HG02678 (cell line): ENCODE measurements around the gene MBD3.
"Not testable (repeated sequence)": the region's sequence is repeated elsewhere in the genome, so short reads cannot be mapped to it uniquely, and the experiment has no call there.

Experiments
- ATAC-seq: cut with Tn5 transposase; IDR thresholded peaks from one replicate; pipeline ENCODE4 v1.9.1; 2021; ENCODE audit warnings: mild to moderate bottlenecking, moderate library complexity; ENCODE audit not compliant: unreplicated experiment

MBD3 gene

DNA sequence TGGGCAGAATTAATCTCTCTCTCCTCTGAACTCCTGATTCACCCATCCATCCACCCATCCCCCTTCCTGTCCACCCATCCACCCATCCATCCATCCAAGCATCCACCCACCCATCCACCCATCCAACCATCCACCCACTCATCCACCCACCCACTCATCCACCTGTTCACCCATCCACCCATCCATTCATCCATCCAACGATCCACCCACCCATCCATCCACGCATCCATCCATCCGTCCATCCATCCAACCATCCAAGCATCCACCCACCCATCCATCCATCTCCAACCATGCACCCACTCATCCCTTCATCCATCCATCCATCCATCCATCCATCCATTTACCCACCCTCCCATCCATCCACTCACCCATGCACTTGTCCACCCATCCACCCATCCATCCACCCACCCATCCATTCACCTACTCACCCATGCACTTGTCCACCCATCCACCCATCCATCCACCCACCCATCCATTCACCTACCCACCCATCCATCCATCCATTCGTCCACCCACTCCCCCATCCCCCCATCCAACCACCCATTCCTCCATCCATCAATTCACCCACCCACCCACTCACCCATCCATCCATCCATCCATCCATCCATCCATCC is 43.2 kb downstream of the MBD3 start:
- no peak for ATAC-seq

DNA sequence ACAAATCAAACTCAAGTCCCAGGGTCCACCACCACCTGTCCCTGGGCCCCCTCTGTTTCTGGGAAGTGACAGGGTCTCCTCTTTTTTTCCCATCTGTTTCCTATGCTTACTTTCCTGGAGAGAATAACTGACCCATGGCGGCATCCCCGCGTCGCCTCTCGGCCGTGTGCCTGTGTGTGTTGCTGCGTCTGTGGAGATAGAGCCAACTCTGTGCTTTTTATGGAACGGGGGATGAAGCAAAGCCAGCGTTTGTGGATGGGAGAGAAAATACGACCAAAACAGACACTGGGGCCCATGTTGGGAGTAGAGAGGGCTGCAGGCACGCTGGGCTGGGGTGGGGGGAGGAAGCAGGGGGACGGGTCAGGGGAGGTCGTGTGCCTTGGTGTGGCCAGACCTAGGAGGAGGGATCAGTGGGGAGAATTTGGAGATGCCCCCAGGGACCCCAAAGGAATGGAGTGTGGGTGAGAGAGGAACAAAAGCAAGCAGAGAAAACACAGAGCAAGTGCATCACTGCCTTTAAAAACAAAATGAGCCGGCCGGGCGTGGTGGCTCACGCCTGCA is 52.2 kb downstream of the MBD3 start:
- no peak for ATAC-seq

DNA sequence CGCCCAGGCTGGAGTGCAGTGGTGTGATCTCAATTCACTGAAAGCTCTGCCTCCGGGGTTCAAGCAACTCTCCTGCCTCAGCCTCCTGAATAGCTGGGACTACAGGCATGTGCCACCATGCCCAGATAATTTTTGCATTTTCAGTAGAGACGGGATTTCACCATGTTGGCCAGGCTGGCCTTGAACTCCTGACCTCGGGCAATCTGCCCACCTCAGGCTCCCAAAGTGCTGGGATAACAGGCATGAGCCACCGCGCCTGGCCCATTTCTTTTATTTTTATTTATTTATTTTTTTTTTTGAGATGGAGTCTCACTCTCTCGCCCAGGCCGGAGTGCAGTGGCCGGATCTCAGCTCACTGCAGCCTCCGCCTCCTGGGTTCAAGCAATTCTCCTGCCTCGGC is 52.9 kb downstream of the MBD3 start:
- ATAC-seq = not testable (repeated sequence)

DNA sequence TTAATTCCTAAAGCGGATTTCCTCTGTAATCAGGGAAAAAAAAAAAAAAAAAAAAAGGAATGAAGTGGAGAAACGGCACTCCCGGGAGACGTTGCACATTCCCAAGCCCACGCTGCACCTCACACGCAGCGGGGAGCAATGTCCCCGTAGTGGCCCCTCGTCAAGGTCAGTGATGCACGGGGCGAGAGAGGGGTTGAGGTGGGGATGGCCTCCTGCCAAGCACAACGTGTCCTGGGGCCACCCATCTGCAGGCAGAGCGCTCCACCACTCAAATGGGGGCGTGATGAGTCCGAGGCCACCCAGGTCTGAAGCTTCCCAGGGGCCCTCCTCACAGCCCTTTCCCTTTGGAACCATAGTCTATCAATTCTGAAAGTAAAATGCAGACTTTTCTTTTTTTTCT is 53.7 kb downstream of the MBD3 start:
- no peak for ATAC-seq

DNA sequence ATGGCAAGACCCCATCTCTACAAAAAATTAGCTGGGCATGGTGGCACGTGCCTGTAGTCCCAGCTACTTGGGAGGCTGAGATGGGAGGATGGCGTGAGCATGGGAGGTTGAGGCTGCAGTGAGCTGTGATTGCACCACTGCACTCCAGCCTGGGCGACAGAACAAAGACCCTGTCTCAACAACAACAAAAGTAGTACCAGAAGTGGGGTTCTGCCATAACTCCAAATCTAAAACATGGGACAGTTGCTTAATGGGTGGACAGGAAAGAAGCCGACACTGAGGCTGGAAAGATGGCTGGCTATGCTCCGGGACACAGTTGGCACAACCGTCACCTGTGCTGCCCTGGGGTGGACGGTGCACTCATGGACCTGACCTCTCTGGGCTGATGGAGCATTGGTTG is 57.0 kb downstream of the MBD3 start:
- not testable (repeated sequence) for ATAC-seq

DNA sequence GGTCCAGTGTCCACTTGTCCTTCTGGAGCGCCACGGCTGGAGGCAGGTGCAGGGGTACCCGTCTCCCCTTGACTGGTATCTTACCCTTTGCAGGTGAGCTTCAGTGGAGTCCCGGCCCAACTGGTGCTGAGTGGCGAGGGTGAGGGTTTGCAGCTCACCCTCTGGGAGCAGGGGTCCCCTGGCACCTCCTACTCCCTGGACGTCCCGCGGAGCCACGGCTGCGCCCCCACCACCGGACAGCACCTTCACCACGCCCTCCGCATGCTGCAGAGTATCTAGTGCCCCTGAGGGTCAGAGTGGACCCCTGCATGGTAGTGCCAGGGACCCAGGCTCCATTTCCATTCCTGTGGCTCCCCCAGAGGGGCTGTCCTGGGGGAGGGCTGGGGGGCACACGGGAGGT is 57.7 kb downstream of the MBD3 start:
- no peak for ATAC-seq

DNA sequence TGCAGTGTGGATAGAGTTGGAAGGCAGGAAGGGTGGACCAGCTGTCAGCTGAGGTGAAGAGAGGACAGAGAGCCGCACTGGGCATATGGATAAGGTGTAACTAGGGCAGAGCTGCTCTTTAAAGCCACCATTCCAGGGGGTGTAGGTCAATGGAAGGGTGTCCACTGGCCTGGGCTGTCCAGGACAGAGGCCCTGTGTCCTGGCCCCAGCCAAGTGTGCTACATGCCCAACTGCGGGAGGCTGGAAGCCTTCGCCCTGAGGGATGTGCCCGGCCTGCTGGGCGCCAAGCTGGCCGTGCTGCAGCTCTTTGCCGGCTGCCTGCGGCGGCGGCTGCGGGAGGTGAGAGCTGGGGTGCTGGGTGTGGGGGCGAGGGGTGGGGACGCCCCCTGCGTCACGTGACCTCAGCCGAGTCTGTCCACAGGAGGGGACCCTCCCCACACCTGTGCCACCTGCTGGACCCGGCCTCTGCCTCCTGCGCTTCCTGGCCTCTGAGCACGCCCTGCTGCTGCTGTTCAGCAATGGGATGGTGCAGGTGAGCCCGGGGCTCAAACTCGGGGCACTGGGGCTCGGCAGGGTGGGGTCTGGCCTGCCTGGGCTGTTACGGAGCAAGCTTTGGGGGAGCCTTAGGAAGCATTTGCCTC is 59.0 kb downstream of the MBD3 start:
- ATAC-seq = no peak

DNA sequence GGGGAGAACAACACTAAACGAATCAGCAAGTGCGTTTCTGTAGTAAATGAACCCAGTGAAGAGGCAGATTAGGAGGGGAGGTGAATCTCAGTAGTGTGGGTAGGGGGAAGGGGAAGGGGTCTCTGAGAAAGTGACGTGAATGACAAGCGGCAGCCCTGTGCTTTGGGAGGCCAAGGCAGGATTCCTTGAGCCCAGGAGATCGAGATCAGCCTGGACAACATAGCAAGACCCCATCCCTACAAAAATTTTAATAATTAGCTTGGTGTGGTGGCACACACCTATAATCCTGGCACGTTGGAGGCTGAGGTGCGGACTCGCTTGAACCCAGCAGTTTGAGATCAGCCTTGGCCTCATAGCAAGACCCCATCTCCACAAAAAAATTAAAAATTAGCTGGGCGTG is 60.7 kb downstream of the MBD3 start:
- no peak for ATAC-seq

DNA sequence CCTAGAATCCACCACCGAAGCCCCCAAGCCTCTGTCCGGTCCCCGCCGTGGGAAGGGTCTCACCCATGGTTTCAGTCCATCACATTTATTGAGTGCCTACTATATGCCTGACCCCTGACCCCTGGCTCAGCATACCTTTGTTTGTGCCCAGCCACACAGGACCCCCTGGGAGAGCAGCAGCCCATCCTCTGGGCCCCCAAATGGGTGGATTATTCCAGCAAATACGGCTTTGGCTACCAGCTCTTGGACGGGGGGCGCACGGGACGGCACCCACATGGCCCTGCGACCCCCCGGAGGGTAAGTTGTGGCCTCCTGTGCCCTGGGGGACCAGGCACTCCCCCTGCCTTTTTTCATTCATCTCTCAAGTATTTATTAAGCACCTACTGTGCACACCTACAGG is 61.1 kb downstream of the MBD3 start:
- ATAC-seq = no peak

DNA sequence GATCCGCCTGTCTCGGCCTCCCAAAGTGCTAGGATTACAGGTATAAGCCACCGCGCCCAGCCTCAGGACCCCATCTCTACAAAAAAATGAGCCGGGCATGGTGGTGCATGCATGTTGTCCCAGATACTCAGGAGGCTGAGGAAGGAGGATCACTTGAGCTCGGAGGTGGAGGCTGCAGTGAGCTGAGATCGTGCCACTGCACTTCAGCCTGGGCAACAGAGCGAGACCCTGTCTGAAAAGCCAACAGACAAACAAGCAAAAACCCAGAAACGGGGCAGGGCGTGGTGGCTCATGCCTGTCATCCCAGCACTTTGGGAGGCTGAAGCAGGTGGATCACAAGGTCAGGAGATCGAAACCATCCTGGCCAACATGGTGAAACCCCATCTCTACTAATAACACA is 61.8 kb downstream of the MBD3 start:
- ATAC-seq = not testable (repeated sequence)

DNA sequence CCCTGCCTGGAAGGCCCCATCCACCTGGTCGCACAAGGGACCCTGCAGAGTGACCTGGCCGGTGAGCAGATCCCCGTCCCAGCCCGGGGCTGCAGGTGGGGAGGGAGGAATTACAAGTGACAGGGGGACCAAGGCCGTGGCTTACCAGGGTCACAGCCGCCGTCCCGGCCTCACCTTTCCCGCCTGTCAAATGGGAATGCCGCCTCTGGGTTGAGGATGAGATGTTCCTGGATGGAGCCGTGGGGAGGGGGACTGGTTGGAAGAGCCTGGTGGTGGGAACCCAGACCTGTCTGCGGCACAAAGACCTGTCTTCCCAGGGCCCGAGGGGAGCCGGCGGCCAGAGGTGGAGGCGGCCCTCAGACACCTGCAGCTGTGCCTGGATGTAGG is 63.2 kb downstream of the MBD3 start:
- ATAC-seq = no peak

DNA sequence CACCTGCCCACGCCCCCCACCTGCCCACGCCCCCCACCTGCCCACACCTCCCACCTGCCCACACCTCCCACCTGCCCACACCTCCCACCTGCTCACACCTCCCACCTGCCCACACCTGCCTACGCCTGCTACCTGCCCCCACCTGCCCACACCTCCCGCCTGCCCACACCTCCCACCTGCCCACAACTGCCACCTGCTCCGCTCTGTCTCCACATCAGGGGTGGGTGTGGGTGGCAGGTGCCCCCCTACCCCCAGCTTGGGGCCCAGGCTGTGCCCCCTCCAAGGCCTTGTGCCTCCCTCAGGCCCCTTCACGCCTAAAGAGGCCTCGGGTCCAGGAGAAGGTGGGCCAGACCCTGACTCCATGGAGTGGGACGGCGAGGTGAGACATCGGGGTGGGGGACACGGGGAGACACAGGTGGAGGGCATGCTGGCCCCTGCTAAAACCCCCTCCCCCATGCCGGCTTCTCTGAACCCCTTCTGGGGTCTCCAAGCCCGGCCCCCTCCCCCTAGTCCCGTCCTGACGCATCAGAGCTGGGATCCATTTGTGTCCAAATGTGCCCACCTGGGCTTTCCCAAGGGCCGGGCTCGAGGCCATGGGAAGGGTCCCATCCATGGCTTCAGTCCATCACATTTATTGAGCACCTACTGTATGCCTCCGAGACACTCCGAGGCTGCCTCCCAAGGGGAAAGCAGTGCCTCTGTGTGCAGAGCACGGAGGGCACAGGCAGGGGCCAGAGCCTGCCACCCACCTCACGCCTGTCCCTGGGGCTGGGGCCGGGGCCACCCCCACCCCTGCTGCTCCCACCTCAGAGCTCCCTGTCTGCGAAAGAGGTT is 63.9 kb downstream of the MBD3 start:
- ATAC-seq = no peak

DNA sequence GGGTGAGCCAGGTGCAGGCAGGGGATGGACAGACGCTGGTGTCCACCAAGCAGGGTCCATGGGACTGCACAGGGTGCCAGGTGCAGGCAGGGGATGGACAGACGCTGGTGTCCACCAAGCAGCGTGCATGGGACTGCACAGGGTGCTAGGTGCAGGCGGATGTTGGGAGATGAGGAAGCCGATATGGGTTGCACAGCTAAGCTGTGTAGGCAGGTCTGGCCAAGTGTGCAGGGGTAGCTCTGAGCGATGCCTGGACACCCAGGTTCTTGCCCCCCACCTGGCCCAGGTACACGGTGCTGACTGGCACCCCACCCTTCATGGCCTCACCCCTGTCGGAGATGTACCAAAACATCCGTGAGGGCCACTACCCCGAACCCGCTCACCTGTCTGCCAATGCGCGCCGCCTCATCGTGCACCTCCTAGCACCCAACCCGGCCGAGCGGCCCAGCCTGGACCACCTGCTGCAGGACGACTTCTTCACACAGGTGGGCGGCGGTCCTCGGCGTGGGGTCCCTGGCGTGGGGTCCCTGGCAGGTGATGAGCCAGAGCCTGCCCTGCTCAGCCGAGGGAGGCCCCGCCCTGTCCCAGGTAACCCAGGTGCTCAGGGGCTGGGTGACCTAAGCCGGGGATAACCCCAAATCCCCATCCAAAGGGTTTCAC is 64.9 kb downstream of the MBD3 start:
- no peak for ATAC-seq

DNA sequence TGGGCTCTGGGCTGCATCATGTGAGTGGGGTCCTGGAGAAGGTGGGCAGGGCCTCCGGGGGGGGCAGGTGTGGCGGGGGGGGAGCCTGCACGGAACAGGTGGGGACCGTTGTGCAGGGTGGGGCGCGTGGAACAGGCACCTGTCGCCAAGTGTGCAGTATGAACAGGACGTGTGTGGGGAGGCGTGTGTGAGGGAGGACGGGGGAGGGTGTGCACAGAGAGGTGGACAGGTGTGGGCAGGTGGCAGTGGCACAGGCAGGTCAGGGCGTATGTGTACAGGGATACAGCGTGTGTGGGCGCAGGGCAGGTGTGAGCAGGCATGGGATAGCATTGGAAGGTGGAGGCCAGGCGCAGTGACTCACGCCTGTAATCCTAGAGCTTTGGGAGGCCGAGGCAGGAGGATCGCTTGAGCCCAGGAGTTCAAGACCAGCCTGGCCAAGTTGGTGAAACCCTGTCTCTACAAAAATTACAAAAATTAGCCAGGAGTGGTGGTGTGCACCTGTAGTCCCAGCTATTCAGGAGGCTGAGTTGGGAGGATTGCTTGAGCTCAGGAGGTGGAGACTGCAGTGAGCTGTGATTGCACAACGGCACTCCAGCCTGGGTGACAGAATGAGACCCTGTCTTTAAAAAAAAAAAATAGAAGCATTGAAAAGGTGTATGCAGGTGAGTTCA is 65.6 kb downstream of the MBD3 start:
- no peak for ATAC-seq

DNA sequence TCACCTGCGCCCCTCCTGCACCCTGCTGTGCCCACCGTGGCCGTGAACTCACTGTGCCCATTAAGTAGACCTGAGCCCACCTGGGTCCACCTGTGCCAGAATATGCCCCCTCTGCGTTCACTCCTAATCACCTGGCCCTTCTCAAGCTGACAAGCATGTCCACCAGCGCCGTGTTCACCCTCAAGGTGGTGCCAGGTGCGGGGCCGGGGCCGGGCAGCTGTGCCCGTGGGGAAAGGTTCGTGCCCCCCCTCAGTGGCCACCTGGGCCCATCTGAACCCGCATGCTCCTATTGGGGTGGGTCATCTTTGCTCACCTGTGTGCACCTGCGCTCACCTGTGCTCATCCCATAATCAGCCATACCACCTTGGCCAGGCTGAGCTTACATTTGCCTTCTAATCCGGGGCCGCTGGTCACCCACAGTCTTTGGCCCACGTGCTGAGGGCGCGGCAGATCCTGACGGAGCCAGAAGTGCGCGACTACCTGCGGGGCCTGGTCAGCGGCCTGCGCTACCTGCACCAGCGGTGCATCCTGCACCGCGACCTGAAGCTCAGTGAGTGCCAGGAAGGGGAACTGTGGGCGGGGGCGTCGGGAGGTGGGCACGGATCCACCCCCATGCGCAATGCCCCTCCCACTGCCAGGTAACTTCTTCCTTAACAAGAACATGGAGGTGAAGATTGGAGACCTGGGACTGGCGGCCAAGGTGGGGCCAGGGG is 66.4 kb downstream of the MBD3 start:
- no peak for ATAC-seq

DNA sequence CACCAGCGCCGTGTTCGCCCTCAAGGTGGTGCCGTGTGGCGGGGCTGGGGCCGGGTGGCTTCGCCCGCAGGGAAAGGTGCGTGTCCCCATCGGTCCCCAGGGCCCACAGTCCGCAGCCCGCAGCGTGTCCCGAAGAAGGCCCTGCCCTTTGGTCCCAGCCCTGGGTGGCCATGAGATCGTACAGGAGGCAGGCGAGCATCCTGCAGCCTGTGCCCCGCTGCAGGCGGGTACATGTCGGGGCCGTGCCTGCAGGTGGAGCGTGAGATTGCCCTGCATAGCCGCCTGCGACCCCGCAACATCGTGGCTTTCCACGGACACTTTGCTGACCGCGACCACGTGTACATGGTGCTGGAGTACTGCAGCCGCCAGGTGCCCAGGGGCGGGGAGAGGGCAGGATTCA is 67.3 kb downstream of the MBD3 start:
- no peak for ATAC-seq

DNA sequence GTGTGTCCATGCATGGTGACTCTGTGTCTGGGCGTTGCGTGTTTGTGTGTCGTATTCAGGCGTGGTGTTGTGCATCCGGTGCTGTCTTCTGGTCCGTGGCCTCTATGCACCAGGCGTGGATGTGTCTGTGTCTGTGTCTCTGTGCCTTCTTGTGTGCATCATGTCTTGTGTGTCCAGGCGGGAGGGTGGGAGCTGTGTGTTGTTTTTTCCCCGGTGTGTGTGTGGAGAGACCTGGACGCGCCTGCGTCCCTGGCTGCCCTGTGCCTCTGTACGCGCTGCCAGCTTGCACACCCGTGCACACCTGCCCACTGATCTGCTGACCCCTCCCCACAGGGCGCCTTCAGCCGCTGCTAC is 67.7 kb downstream of the MBD3 start:
- no peak for ATAC-seq

DNA sequence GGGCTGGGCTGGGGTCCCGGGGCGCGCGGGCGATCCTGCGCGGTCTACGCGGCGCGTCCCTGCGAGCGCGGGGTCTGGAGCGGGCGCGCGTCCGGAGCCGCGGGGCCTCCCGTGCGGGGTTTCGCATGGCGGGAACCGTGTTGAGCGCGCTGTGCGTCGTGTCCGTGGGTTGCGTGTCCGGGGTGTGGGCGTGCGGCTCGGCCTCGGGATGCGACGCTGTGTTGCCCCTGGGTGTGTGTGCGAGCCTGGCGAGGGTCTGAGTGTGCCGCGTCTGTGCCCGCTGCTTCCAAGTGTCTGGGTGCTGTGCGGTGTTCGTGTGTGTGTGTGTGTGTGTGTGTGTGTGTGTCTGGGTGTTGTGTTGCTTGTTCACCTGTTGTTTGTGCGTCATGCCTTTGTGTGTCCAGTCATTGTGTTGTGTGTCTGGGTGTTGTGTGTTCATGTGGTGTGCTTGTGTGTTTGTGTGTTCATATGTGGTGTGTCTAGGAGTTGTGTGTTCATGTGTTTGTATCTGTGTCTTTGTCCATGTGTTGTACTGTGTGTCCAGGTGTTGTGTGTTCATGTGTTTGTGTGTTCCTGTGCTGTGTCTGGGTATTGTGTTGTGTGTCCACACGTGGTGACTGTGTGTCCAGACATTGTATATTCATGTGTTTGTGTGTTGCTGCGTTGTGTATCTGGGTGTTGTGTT is 68.2 kb downstream of the MBD3 start:
- ATAC-seq = no peak
